Vagina (tissue), 2 donors: ENCODE data around the gene COL6A5. TPM values are rescaled to one million over a fixed set of nuclear protein-coding genes. Genes with fewer than 3 reads are reported as not detected.

ENCODE experiments used
- DNase-seq, 2 donors: peaks; one replicate each; pipeline ENCODE4 v3.0.0-alpha.2; 2017; ENCODE audit errors: extremely low spot score in 2 of 2
- H3K27ac ChIP-seq: fragments of 200-600 bp; sonication (generic); one replicate; pipeline ENCODE4 v1.5.1; 2019
- H3K27me3 ChIP-seq: fragments of 200-600 bp; sonication (generic); one replicate; pipeline ENCODE4 v1.5.1; 2019
- H3K36me3 ChIP-seq, 2 donors: fragments of 200-600 bp; sonication (generic); one replicate each; pipeline ENCODE4 v1.5.1; 2017 to 2019
- H3K4me1 ChIP-seq: fragments of 200-600 bp; sonication (generic); one replicate; pipeline ENCODE4 v1.5.1; 2019
- H3K4me3 ChIP-seq, 2 donors: fragments of 200-600 bp; sonication (generic); 1 replicate in 1 of 2; 2 replicates in 1 of 2; pipeline ENCODE4 v1.5.1; 2016 to 2019
- H3K9me3 ChIP-seq: fragments of 200-600 bp; sonication (generic); one replicate; pipeline ENCODE4 v1.5.1; 2019
- CTCF ChIP-seq, 3 experiments: fragments of 450-650 bp in 2 of 3; fragments of 200-600 bp in 1 of 3; sonication (generic) in 1 of 3; IDR thresholded peaks; one replicate each; pipeline ENCODE4 v1.5.1; 2017 to 2019; ENCODE audit warnings: antibody characterized with exemption in 3 of 3, mild to moderate bottlenecking in 2 of 3, moderate library complexity in 2 of 3
- POLR2A ChIP-seq, 2 donors: fragments of 450-650 bp; IDR thresholded peaks; one replicate each; pipeline ENCODE4 v1.6.1; 2017; ENCODE audit warnings: antibody characterized with exemption in 2 of 2, mild to moderate bottlenecking in 2 of 2, moderate library complexity in 2 of 2
- POLR2AphosphoS5 ChIP-seq, 2 donors: sonication (generic); formaldehyde crosslinking; IDR thresholded peaks; one replicate each; pipeline ENCODE4 v1.9.0; 2017; ENCODE audit warnings: antibody characterized with exemption in 2 of 2, mild to moderate bottlenecking in 2 of 2, low read depth in 1 of 2; ENCODE audit not compliant: insufficient read depth in 1 of 2
- intact Hi-C: fragments of 100-400 bp; cut with DNase I; formaldehyde crosslinking; loops from one replicate; pipeline ENCODE4 v1.15.1; 2023
- total RNA-seq: library from RNA; depleted of rRNA; stranded (reverse); fragments of >200 nt; gene quantifications from one replicate; pipeline ENCODE4 v1.2.3, GENCODE V29; 2016

COL6A5 gene
- total RNA-seq, result not detected

- H3K4me3 ChIP-seq, result no peak within 1 kb of the TSS
- no peaks in the 10 kb centered on the region for H3K36me3 ChIP-seq
- H3K27ac ChIP-seq, result no peak within 1 kb of the TSS
- H3K9me3 ChIP-seq, result no peaks in the 10 kb centered on the region
- H3K4me1 ChIP-seq, result peaks cover 7% of the 10 kb centered on the region
- intact Hi-C loops, result no loop called here
- TF ChIP-seq POLR2AphosphoS5 (IDR thresholded peaks at IDR 0.05; ENCODE audit: insufficient read depth in 1 of 2, low read depth in 1 of 2) (no peak), CTCF (IDR thresholded peaks at IDR 0.05) (no peak), POLR2A (IDR thresholded peaks at IDR 0.05) (no peak)
- no peak for DNase-seq
- no peaks in the 10 kb centered on the region for H3K27me3 ChIP-seq
These were observed at the start of gene COL6A5 for GRCh38 chr3:130345487-130346079. Gene COL6A5, plus strand, starts transcription at chr3:130345672. Its CDS starts 27,967 bp downstream, at chr3:130373639.

GRCh38 chr3:130299531-130299930, 45.9 kb upstream of the COL6A5 start:
- intact Hi-C loops, result no loop called here
- Histone ChIP-seq H3K9me3 (no peaks in the 10 kb centered on the region), H3K36me3 (no peaks in the 10 kb centered on the region), H3K27me3 (no peaks in the 10 kb centered on the region), H3K4me1 (no peaks in the 10 kb centered on the region), H3K4me3 (no peak overlapping the region), H3K27ac (no peak overlapping the region)
- TF ChIP-seq CTCF (IDR thresholded peaks at IDR 0.05) (no peak), POLR2AphosphoS5 (IDR thresholded peaks at IDR 0.05; ENCODE audit: insufficient read depth in 1 of 2, low read depth in 1 of 2) (no peak), POLR2A (IDR thresholded peaks at IDR 0.05) (no peak)
- no peak for DNase-seq

- H3K4me3 ChIP-seq, result no peak overlapping the region
- DNase-seq, result no peak
- no peak overlapping the region for H3K27ac ChIP-seq
- TF ChIP-seq CTCF (IDR thresholded peaks at IDR 0.05) (no peak), POLR2A (IDR thresholded peaks at IDR 0.05) (no peak)
- no peaks in the 10 kb centered on the region for H3K27me3 ChIP-seq
- intact Hi-C loops, result no loop called here
- no peaks in the 10 kb centered on the region for H3K4me1 ChIP-seq
- H3K9me3 ChIP-seq, result no peaks in the 10 kb centered on the region
- no peaks in the 10 kb centered on the region for H3K36me3 ChIP-seq
These were observed 44.6 kb upstream of the COL6A5 start for GRCh38 chr3:130300888-130301287.

GRCh38 chr3:130310109-130310508, 35.4 kb upstream of the COL6A5 start:
- no peaks in the 10 kb centered on the region for H3K9me3 ChIP-seq
- H3K27ac ChIP-seq, result no peak overlapping the region
- no peak for TF ChIP-seq POLR2A (IDR thresholded peaks at IDR 0.05)
- no peak for TF ChIP-seq POLR2AphosphoS5 (IDR thresholded peaks at IDR 0.05; ENCODE audit: insufficient read depth in 1 of 2, low read depth in 1 of 2)
- no peak for TF ChIP-seq CTCF (IDR thresholded peaks at IDR 0.05)
- no peak overlapping the region for H3K4me3 ChIP-seq
- H3K4me1 ChIP-seq, result no peaks in the 10 kb centered on the region
- DNase-seq, result no peak
- intact Hi-C loops, result no loop called here
- H3K27me3 ChIP-seq, result no peaks in the 10 kb centered on the region
- H3K36me3 ChIP-seq, result no peaks in the 10 kb centered on the region

- intact Hi-C loops, result no loop called here
- H3K36me3 ChIP-seq, result no peaks in the 10 kb centered on the region
- TF ChIP-seq CTCF (IDR thresholded peaks at IDR 0.05) (no peak), POLR2AphosphoS5 (IDR thresholded peaks at IDR 0.05; ENCODE audit: insufficient read depth in 1 of 2, low read depth in 1 of 2) (no peak), POLR2A (IDR thresholded peaks at IDR 0.05) (no peak)
- H3K4me3 ChIP-seq, result no peak overlapping the region
- no peaks in the 10 kb centered on the region for H3K27me3 ChIP-seq
- no peaks in the 10 kb centered on the region for H3K9me3 ChIP-seq
- no peaks in the 10 kb centered on the region for H3K4me1 ChIP-seq
- no peak for DNase-seq
- H3K27ac ChIP-seq, result no peak overlapping the region
These were observed 33.1 kb upstream of the COL6A5 start for GRCh38 chr3:130312374-130312773.
